Heart left ventricle (tissue), 16 donors: ENCODE data around the gene RBMS1. TPM values are rescaled to one million over a fixed set of nuclear protein-coding genes. Genes with fewer than 3 reads are reported as not detected.
A peak's percentile ranks its signal among the peaks of the same experiment; 100 is the strongest.

Experiments
- ATAC-seq, 4 donors: fragments of 200-7000 bp; cut with Tn5 transposase; one replicate each; pipeline ENCODE4 v1.9.1; 2020 to 2022; ENCODE audit warnings: moderate library complexity in 4 of 4, mild to moderate bottlenecking in 3 of 4, moderate number of reproducible peaks in 1 of 4
- DNase-seq, 5 donors: peaks; one replicate each; pipeline ENCODE4 v3.0.0-alpha.2; 2020
- H3K27ac ChIP-seq, 12 donors: fragments of 200-600 bp; sonication (generic) in 4 of 12; one replicate each; pipeline versions ENCODE4 v1.5.0 to v1.8.0; 2016 to 2022; ENCODE audit warnings: mild to moderate bottlenecking in 2 of 12
- H3K27me3 ChIP-seq, 9 donors: fragments of 200-600 bp; sonication (generic) in 2 of 9; one replicate each; pipeline versions ENCODE4 v1.5.1 to v1.8.0; 2016 to 2022; ENCODE audit warnings: mild to moderate bottlenecking in 3 of 9
- H3K36me3 ChIP-seq, 9 donors: fragments of 200-600 bp; sonication (generic) in 2 of 9; one replicate each; pipeline versions ENCODE4 v1.5.0 to v1.8.0; 2018 to 2022; ENCODE audit warnings: mild to moderate bottlenecking in 2 of 9
- H3K4me1 ChIP-seq, 12 donors: fragments of 200-600 bp; sonication (generic) in 4 of 12; one replicate each; pipeline versions ENCODE4 v1.5.0 to v1.8.0; 2016 to 2022; ENCODE audit warnings: mild to moderate bottlenecking in 3 of 12
- H3K4me3 ChIP-seq, 12 donors: fragments of 200-600 bp; sonication (generic) in 4 of 12; one replicate each; pipeline versions ENCODE4 v1.5.0 to v1.8.0; 2017 to 2022; ENCODE audit warnings: mild to moderate bottlenecking in 9 of 12, moderate library complexity in 4 of 12
- H3K9me3 ChIP-seq, 12 donors: fragments of 200-600 bp; sonication (generic) in 4 of 12; one replicate each; pipeline versions ENCODE4 v1.5.0 to v1.8.0; 2016 to 2022; ENCODE audit warnings: mild to moderate bottlenecking in 1 of 12
- CTCF ChIP-seq, 12 donors: fragments of 200-600 bp; sonication (generic) in 4 of 12; IDR thresholded peaks; one replicate each; pipeline versions ENCODE4 v1.5.0 to v1.8.0; 2018 to 2022; ENCODE audit warnings: antibody characterized with exemption in 12 of 12, mild to moderate bottlenecking in 5 of 12
- POLR2A ChIP-seq, 2 donors: fragments of 450-650 bp; IDR thresholded peaks; one replicate each; pipeline ENCODE4 v1.6.1; 2017; ENCODE audit warnings: antibody characterized with exemption in 2 of 2, mild to moderate bottlenecking in 2 of 2, moderate library complexity in 2 of 2
- WGBS, 4 donors: extraction: QIAGEN DNeasy Blood & Tissue Kit in 2 of 4; methylation state at CpG; one replicate each; pipeline versions ENCODE4 v1.1.5 to v1.1.7; 2013 to 2018; 5-methylcytosine and 5-hydroxymethylcytosine counted together
- intact Hi-C, 10 donors: fragments of 100-400 bp; cut with DNase I; formaldehyde crosslinking; loops; one replicate each; pipeline versions ENCODE4 v1.11.1 to v1.14.2; 2022
- polyA plus RNA-seq, 2 donors: library from polyadenylated mRNA; stranded (reverse); fragments of 200-250 nt; gene quantifications; one replicate each; pipeline ENCODE4 v1.2.3, GENCODE V29; 2013
- total RNA-seq, 9 donors: library from RNA; depleted of rRNA in 2 of 9; stranded (reverse); fragments of >200 nt in 2 of 9; fragmentation: NEBNext Ultra II Directional in 3 of 9; extraction: Animal tissue kit (Norgen Biotek cat#: 25700) in 3 of 9; gene quantifications; one replicate each; pipeline versions ENCODE4 v1.1.0 to v1.2.4, GENCODE V29; 2016 to 2023
- donor health status: ischemic (EF 13 %, LVEDD 7.1; RV severe dilation, severe dysfunction).
- donor health status: healthy with polysubstance abuse.
- donor health status: DM: no; HTN: yes; CAD: no.
- donor health status: DM: no; HTN: no; CAD: no.
- donor health status: ischemic (EF 25% LVEDD 6.9; RV normal size, moderate dysfunction).
- donor health status: ischemic (EF 25% LVEDD 5.7; RV mildly dilated, moderate dysfunction).
- donor health status: healthy.
- donor health status: DM: yes; HTN: yes; CAD: no.
- donor health status: ischemic (EF 35%, LVEDD 5.7; RV mildly dilated, moderate dysfunction).
- donor health status: nonischemic (EF 11% LVEDD 7.7; RV severe dilation, severe dysfunction).
- donor health status: DM: yes; HTN: yes; CAD: no.
- donor health status: PGD.
- donor health status: ischemic (EF 29% LVEDD 5.4; RV normal size, mild dysfunction).
- donor health status: nonischemic (EF 23%, LVEDD 6.1; RV moderate dilation, normal function).

Gene RBMS1
- total and polyA plus RNA-seq, 11 donors: 32.4 to 102 (median 52.6) TPM

- intact Hi-C loops: loop anchor here in 7 of 10 donors (10.0 kb wide), 4 partner anchors 46 to 554 kb away; partner anchors contain the start of gene RBMS1 (in 4 of the 7)
- H3K4me1 ChIP-seq: peaks cover 0 to 68% (median 34%) of the 10 kb centered on the region in 12 donors
- no peaks in the 10 kb centered on the region for H3K27me3 ChIP-seq
- DNase-seq (no peak), ATAC-seq (no peak)
- no peak for TF ChIP-seq POLR2A (IDR thresholded peaks at IDR 0.05)
- TF ChIP-seq CTCF (IDR thresholded peaks at IDR 0.05): no peak
- H3K4me3 ChIP-seq: no peak overlapping the region
- WGBS, 4 donors: 94 to 98% (median 95%) methylated on average over 4 of the region's 4 CpGs
- H3K9me3 ChIP-seq: no peaks in the 10 kb centered on the region
- H3K27ac ChIP-seq: peak overlapping the region in 11 of 12 donors; percentile 3 to 72 (median 42)
- H3K36me3 ChIP-seq: no peaks in the 10 kb centered on the region
Measured at GRCh38 chr2:160420711-160421110, 72.9 kb downstream of the RBMS1 start.

GRCh38 chr2:160419776-160420505 lies 73.7 kb downstream of the RBMS1 start:
- peaks cover 0 to 66% (median 34%) of the 10 kb centered on the region in 12 donors for H3K4me1 ChIP-seq
- intact Hi-C loops: loop anchor here in 8 of 10 donors (10.0 kb wide), 4 partner anchors 45 to 555 kb away; partner anchors contain the start of gene RBMS1 (in 4 of the 8)

GRCh38 chr2:160418853-160419252 lies 74.8 kb downstream of the RBMS1 start:
- H3K4me1 ChIP-seq: peaks cover 0 to 66% (median 34%) of the 10 kb centered on the region in 12 donors
- TF ChIP-seq POLR2A (IDR thresholded peaks at IDR 0.05) (no peak), CTCF (IDR thresholded peaks at IDR 0.05) (no peak)
- WGBS, 4 donors: 37 to 49% (median 42%) methylated on average over 1 of the region's 1 CpG

More at GRCh38 chr2:160419776-160420505, 73.7 kb downstream of the RBMS1 start:
- H3K36me3 ChIP-seq: no peaks in the 10 kb centered on the region
- no peak overlapping the region for H3K4me3 ChIP-seq
- DNase-seq (peak in 1 of 5 donors; percentile 33), ATAC-seq (peak; percentile 70 to 94 (median 89))
- no peaks in the 10 kb centered on the region for H3K27me3 ChIP-seq
- H3K27ac ChIP-seq: peak overlapping the region in 10 of 12 donors; percentile 3 to 72 (median 47)
- 38 to 52% (median 45%) methylated on average over 3 of the region's 3 CpGs for WGBS, 4 donors
- H3K9me3 ChIP-seq: no peaks in the 10 kb centered on the region
- TF ChIP-seq CTCF (IDR thresholded peaks at IDR 0.05) (no peak), POLR2A (IDR thresholded peaks at IDR 0.05) (no peak)

DNA sequence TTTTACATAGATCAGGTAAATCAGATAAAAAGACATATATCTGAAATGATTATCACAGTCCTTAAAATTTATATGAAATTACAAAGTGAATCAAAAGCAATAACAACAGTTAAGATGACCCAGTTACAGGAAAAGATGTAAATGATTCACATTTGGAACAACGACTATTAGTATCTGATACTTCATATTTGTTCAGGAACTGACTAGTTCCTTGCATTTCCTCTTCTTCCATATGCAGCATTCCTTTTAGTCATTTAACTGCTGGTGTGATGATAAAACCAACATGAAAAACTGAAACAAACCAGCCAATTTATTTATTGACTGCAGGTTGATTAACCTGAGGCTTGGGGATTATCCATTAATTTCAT lies 75.2 kb downstream of the RBMS1 start:
- Histone ChIP-seq H3K36me3 (no peaks in the 10 kb centered on the region), H3K27ac (peak overlapping the region in 2 of 12 donors; percentile 29 to 72), H3K27me3 (no peaks in the 10 kb centered on the region), H3K9me3 (no peaks in the 10 kb centered on the region), H3K4me1 (peaks cover 0 to 62% (median 33%) of the 10 kb centered on the region in 12 donors), H3K4me3 (no peak overlapping the region)
- intact Hi-C loops: loop anchor here in 2 of 10 donors (10.0 kb wide), 2 partner anchors 94 to 556 kb away; no protein-coding TSS in a partner anchor
- DNase-seq (no peak), ATAC-seq (no peak)
- TF ChIP-seq POLR2A (IDR thresholded peaks at IDR 0.05): no peak
- no peak for TF ChIP-seq CTCF (IDR thresholded peaks at IDR 0.05)
- 25 to 55% (median 38%) methylated on average over 1 of the region's 1 CpG for WGBS, 4 donors

More at GRCh38 chr2:160418853-160419252, 74.8 kb downstream of the RBMS1 start:
- Histone ChIP-seq H3K27me3 (no peaks in the 10 kb centered on the region), H3K4me3 (no peak overlapping the region), H3K9me3 (no peaks in the 10 kb centered on the region), H3K27ac (peak overlapping the region in 1 of 12 donors; percentile 72), H3K36me3 (no peaks in the 10 kb centered on the region)
- ATAC-seq (no peak), DNase-seq (no peak)
- intact Hi-C loops: loop anchor here in 2 of 10 donors (10.0 kb wide), 2 partner anchors 94 to 556 kb away; no protein-coding TSS in a partner anchor
